ENCODE data around the gene MRPS18B.
A peak's percentile ranks its signal among the peaks of the same experiment; 100 is the strongest.

The MRPS18B gene

DNA sequence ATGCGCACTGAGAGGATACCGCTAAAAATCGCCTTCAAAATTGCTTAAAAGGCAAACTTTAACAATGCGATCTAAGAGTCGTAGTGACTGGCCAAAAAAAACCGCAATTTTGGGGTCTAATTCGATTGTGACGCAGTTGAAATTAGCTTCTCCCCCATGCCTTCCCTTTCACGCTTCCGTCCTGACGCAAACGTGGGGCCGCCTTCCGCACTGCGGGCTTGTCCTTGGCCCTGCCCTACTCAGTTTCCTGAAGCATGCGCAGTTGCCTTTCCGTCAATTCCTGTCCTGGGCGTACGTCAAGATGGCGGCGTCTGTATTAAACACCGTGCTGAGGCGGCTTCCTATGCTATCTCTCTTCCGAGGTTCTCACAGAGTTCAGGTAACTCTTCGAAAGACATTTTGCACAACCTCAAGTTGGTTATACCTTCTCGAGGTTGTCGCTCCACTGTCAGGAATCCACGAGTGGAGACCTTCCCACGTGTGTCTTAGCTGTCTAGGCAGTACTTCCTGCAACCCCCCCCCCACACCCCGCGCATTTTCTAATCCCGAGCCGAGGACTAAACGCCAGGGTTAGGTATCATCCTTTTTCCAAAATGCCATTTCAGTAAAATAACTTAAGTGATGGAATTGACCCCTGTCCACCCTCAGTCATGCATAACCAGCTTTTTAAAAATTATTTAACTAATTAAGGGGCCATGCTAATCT is at the start of gene MRPS18B:
Gene MRPS18B (plus strand): TSS at position 276 of the 705 bp plus-strand sequence. CDS start 26 bp downstream, at position 302.
- peak; percentile 95 for DNase-seq

DNA sequence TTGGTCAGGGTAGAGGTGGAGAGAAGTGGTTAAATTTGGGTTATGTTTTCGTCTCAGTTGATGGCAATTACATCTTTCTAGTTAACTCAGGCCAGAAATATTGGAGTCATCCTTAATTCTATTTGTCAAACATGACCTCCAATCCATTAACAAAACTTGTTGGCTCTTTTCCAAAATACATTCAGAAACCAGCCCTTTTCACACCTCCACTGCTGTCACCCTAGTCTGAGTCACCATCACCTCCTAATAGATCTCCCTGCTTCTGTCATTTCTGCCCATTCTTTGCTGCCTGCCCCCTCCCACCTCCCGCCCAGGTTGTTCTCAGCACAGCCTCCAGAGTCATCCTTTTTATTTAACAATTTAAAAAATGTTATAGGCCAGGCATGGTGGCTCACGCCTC is 49.4 kb upstream of the MRPS18B start:
- DNase-seq, result no peak

DNA sequence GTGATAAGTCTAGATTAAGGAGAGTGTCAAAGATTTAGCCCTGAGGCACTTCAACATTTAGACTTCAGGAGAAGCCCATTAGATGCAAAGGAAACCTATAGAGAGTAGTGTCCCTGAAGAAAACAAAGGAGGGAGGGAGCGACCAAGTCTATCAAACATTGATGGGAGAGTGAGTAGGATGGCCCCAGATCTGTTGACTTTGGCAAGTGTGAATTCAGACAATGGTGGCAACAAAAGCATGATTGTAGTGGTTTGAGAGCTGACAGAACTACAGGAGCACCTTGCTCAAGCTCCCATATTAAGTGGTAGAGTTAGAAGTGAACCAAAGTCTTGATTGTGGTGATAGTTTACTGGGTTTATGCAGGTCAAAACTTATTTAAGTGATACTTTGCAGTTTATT is 47.4 kb upstream of the MRPS18B start:
- no peak for DNase-seq

DNA sequence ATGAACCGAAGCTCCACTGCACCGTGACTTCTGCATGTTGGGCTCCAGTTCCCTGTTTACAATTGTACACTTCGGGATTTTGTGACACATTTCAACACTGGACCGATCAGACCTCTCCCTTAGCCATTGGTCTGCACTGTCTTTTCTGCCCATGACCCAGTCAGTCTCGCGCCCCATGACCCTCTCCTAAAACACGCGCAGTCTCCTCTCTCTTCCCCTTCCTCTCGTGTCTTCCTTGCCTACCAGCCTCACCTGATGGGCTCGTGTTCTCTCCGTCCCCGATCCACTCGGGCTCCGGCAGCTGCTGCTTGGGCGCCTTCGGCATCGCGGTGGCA is 46.9 kb upstream of the MRPS18B start:
- DNase-seq, result no peak

DNA sequence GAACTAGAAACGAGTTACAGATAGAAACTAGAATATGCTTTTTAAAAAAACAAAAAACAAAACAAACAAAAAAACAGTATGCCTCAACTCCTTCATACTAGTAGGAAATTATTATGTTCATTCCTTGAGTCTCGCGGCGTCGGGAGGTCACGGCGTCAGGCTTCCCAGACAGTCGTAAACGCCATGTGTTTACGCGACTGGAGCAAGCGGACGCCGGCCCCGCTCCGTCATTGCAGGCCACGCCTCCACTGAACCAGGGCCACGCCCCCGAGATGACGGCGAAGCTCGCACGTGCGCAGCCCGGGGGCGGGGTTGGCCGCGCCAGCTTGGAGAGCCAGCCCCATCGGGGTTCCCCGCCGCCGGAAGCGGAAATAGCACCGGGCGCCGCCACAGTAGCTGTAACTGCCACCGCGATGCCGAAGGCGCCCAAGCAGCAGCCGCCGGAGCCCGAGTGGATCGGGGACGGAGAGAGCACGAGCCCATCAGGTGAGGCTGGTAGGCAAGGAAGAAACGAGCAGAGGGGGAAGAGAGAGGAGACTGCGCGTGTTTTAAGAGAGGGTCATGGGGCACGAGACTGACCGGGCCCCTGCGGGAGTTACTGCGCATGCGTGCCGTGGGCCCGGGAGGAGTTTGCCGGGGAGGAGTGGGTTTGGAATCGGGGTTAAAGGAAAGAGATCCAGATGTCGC is 46.4 kb upstream of the MRPS18B start, which contains the start of gene ABCF1:
Gene ABCF1 (plus strand): TSS at position 368 of the 687 bp plus-strand sequence. CDS start 46 bp downstream, at position 414.
- peak; percentile 92 for DNase-seq

DNA sequence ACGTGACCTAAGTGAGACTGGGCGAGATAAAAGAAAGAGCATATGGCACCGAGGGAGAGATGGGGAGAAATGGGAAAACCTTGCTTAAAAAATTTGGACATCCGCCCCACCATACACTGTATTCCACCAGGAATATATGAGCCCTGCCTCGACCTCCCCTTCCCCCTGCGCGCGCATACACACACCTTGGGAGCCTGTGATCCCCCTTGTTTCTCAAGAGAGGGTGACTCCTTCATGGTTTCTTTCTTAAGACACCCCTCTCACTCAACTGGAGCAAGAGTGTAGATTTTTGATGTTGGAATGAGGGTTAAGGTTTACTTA is 45.9 kb upstream of the MRPS18B start:
- no peak for DNase-seq

DNA sequence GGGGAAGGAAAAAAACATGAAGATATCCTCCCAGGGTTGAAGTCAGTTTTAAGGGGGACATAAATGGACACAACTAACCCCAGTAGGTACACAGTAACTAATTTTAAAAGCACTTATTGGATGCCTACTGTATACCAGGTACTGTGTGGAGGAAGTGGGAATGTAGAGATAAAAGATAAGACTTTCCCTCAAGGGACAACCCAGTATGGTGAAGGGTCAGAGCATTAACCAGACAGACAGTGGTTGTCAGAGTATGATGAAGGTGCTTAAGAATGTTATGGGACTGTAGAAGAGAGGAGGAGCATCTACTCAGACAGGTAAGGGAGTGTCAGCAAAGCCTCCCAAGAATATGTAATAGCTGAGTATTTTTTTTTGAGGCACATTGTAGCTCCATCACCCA is 45.5 kb upstream of the MRPS18B start:
- no peak for DNase-seq

DNA sequence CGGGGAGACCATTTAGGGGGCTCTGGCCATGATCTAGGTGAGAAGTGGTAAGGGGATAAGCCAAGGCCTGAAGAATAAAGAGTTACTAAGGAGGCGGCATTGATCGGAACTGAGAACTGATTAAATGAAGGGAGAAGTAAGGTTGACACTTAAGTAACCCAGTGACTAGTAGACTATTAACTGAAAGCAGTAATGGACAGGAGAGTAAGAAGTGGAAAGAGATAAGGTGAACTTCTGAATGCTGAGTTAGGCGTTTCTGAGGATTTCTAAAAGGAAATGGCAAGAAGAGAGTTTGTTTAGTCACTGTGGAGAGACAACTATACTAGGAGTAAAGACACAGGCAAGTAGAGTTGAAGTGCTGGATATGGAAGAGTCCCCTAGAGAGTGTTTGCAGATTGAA is 44.5 kb upstream of the MRPS18B start:
- no peak for DNase-seq

DNA sequence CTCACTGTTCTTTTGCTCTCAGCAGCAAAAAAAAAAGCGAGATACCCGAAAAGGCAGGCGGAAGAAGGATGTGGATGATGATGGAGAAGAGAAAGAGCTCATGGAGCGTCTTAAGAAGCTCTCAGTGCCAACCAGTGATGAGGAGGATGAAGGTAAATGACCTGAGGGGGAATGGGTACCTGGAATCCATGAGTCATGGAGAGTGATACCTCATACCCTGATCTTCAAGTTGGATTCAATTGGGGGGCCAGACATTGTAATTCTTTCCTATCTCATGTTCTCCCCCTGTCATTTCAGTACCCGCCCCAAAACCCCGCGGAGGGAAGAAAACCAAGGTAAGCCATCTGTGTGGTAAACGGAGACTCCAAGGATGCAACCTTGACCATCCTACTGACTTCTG is 39.6 kb upstream of the MRPS18B start:
- DNase-seq, result no peak

DNA sequence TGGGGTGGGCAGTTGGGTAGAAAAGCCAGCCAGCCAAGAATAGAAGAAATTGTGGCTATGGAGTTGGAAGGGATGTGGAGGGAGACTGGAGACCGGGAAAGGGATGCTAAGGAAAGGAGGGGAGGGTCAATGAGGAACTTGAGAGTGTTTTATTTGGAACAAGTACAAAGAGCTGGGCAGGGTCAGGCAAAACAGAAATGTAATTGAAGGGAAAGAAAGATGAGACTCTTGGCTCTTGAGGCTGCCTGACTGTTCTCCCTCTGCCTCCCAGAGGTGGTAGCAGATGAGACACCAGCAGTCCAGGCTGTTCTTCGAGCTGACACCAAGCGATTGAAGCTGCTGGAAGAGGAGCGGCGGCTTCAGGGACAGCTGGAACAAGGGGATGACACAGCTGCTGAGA is 33.7 kb upstream of the MRPS18B start:
- DNase-seq, result no peak

DNA sequence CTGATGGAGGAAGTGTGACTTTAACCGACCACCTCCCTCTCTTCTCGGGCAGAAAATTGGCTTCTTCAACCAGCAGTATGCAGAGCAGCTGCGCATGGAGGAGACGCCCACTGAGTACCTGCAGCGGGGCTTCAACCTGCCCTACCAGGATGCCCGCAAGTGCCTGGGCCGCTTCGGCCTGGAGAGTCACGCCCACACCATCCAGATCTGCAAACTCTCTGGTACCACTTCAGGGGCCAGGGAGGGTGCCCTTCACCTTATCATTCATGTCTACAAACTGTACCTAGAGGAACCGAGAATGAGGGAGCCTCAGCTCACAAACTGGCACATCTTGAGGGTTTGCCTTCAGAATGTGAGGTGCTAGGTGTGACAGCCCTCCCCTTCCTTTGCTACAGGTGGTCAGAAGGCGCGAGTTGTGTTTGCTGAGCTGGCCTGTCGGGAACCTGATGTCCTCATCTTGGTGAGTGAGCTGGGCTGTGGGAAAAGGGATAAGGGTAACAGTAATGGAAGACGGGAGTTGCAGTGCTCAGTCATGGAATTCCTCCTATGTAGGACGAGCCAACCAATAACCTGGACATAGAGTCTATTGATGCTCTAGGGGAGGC is 27.8 kb upstream of the MRPS18B start:
- DNase-seq, result no peak

DNA sequence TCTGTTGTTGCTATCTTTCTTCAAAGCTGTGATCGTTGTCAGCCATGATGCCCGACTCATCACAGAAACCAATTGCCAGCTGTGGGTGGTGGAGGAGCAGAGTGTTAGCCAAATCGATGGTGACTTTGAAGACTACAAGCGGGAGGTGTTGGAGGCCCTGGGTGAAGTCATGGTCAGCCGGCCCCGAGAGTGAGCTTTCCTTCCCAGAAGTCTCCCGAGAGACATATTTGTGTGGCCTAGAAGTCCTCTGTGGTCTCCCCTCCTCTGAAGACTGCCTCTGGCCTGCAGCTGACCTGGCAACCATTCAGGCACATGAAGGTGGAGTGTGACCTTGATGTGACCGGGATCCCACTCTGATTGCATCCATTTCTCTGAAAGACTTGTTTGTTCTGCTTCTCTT is 27.1 kb upstream of the MRPS18B start:
- no peak for DNase-seq

DNA sequence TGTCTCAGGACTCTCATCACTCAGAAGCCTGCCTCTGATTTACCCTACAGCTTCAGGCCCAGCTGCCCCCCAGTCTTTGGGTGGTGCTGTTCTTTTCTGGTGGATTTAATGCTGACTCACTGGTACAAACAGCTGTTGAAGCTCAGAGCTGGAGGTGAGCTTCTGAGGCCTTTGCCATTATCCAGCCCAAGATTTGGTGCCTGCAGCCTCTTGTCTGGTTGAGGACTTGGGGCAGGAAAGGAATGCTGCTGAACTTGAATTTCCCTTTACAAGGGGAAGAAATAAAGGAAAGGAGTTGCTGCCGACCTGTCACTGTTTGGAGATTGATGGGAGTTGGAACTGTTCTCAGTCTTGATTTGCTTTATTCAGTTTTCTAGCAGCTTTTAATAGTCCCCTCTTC is 26.6 kb upstream of the MRPS18B start:
- no peak for DNase-seq

DNA sequence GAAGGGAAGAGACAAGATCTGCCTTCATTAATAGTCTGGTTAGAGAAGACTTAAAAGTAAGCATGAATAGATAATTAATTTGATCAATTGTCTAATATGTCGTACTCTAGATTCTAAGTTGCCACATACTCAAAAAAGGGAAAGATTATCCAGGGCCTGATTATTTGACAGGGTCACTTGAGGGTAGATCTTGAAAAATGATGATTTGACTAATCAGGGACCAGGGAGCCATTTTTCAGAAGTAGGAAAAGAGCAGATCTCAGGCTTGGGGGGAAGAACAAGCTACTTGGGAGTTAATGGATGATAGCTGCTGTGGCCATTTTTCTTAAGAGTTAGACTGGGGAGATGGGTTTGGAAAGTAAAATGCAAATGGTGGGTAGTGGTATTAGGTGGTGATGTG is 25.4 kb upstream of the MRPS18B start:
- no peak for DNase-seq

DNA sequence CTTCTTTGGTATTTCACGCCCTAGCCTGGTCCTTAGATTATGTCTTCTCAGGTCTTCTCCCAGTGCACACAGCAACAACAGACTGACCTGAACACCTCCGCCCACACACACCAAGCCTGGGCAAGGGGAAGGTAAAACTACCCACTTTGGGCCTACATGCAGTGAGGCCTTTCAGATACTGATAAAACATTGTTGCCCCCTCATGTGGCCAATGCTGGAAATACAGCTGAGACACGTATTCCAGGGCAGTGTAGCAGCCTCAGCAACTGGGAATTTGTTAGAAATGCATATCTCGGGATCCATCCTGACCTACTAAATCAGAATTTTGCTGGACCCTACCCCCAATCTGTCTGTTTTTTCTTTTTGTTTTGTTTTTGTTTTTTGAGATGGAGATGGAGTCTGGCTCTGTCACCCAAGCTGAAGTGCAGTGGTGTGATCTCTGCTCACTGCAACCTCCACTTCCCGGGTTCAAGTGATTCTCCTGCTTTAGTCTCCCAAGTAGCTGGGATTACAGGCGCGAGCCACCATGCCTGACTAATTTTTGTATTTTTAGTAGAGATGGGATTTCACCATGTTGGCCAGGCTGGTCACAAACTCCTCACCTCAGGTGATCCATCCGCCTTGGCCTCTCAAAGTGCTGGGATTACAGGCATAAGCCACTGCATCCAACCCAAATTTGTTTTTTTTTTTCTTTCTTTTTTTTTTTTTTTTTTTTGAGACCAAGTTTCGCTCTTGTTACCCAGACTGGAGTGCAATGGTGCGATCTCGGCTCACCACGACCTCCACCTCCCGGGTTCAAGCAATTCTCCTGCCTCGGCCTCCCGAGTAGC is 20.1 kb upstream of the MRPS18B start:
- peak; percentile 26 for DNase-seq

DNA sequence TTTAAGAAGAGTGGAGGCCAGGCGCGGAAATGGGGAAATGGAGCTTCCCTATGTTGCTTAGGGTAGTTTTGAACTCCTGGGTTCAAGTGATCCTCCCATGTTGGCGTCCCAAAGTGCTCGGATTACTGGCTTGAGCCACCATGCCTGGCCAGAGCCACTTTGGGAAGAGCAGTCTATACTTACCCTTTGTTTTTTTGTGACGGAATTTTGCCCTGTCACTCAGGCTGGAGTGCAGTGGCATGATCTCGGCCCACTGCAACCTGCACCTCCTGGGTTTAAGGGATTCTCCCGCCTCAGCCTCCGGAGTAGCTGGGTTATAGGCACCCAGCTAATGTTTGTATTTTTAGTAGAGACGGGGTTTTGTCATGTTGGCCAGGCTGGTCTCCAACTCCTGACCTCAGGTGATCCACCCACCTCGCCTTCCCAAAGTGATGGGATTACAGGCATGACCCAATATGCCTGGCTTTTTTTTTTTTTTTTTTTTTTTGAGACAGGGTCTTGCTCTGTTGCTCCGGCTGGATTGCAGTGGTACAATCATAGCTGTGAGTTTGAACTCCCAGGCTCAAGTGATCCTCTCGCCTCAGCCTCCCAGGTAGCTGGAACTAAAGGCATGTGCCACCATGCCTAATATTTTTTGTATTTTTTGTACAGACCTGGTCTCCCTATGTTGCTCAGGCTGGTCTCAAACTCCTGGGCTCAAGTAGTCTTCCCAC is 18.6 kb upstream of the MRPS18B start:
- DNase-seq, result no peak

DNA sequence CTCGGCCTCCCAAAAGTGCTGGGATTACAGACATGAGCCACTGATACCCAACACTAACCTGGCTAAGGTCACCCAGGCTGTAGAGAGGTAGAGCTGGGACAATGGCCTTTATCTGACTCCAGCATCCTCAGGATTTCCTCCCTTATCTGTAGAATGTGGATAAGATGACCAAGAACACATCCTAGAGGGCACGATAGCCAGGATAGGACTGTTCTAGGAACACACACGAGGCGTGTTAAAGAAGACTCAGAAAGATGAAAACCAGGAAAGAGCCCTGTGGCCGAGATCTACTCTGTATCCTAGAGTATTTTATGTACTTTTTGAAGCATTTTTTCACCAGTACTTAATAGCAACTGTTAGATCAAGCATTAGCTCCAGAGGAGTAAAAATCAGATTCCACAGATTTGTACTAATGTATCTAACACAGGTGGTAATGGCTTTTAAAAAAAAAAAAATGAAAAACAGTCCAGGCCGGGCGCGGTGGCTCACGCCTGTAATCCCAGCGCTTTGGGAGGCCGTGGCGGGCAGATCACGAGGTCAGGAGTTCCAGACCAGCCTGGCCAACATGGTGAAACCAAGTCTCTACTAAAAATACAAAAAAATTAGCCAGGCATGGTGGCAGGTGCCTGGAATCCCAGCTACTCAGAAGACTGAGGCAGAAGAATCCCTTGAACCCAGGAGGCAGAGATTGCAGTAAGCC is 17.9 kb upstream of the MRPS18B start:
- no peak for DNase-seq

DNA sequence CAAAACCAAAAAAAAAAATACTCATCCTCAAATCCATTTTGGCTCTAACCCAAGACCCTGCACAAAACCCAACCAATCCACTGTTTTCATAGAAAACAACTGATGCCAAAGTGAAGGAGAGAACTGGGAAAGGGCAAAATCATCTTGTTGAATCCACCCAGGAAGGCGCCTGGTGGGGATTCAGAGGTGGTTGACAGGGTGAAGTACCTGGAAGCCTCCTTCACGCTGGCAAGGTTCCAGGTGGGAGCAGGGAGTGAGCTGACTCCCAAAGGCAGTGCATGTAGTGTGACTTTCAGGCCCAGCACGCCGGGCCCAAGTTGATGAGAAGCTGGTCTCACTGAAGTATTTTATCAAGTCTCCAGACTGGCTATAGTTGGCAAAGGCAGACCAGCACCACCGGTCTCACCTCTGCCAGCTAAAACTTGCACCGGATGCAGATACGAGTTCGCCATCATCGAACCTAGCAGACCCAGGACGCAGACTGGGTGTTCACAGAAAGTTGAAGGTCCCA is 17.1 kb upstream of the MRPS18B start:
- no peak for DNase-seq

DNA sequence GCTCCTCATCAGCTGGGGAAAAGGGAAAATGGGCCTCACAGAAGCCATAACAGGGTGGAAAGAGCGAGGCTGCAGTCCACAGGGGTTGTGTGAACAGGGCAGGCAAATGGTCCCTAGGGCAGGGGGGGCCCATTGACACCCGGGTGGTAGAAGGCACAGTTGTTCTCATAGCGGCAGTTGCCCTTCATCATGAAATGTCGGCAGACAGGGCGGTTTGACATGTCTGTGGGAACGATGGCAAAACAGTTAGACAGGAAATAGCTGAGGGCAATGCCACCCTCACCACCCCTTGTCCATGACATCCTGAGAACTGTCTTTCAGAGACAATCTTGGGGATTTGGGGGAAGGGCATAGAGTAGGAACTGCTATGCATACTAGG is 16.2 kb upstream of the MRPS18B start:
- no peak for DNase-seq

DNA sequence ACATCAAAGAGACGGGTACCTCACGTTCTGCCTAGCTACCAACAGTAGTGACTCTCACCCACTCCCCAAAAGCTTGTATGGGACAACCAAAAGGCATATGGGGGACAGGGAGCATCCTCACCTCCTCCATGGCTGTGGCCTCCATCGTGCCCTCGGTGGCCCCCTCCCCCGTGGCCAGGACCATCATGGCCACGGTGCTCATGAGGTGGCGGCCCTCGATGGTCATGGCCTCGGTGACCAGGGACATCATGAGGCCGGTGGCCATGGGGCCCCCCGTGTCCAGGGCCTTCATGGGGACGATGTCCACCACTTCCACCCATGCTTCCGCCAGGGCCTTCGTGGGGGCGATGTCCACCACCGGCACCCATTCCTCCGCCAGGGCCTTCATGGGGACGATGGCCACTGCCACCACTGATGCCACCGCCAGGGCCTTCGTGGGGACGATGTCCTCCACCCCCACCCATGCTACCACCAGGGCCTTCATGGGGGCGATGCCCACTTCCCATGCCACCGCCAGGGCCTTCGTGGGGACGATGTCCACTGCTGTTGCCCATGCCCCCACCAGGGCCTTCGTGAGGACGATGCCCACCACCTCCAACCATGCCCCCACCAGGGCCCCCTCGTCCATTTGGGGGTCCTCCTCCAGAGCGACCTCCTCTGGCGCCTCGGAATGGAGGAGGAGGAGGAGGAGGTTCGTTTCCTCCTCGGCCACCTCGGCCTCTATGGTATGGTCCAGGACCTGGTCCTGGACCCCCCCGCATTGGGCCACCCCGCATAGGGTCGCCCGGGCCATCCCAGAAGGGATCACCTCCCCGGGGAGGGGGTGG is 15.6 kb upstream of the MRPS18B start:
- DNase-seq, result no peak

DNA sequence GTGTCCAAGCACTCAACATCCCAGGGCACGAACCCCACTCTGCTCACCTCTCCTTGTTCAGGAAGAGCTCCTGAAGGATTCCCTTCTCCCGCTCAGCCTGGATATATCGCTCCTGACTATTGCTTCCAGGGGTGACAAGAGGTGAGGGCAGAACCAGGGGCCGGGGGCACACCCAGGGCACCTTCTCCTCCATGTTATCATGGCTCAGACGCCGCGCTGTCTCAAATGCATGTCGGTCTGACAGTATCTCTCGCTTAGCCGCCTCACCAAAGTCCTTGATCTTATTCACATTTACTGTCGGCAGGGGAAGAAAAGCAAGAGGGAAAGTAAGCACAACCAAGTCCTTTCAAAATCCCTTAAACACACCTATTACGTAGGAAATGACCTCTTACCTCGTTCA is 13.7 kb upstream of the MRPS18B start:
- no peak for DNase-seq
